Stimulated activated naive CD8-positive, alpha-beta T cell treated with anti-CD3 and anti-CD28 coated beads, Interleukin-15, amount 100 ng/mL, for 72 hours (primary cell): Measurements from ENCODE around the gene MND1.

ENCODE experiments used
- ATAC-seq: fragments of 150-1000 bp; cut with Tn5 transposase; 2 replicates; pipeline ENCODE4 v1.10.0; 2021; ENCODE audit warnings: mild to moderate bottlenecking, moderate library complexity
- DNase-seq, 2 donors: peaks; one replicate each; pipeline ENCODE4 v3.0.0; 2021 to 2022
- H3K27ac Mint-ChIP-seq, 2 donors: one replicate each; pipeline ENCODE4 v1.8.0; 2022; ENCODE audit warnings: mild to moderate bottlenecking in 2 of 2, mixed read lengths in 2 of 2, moderate library complexity in 2 of 2
- H3K27me3 Mint-ChIP-seq: one replicate; pipeline ENCODE4 v1.8.0; 2022; ENCODE audit warnings: mixed read lengths
- H3K4me1 Mint-ChIP-seq: one replicate; pipeline ENCODE4 v1.8.0; 2022; ENCODE audit warnings: mild to moderate bottlenecking, mixed read lengths
- H3K4me3 Mint-ChIP-seq, 2 donors: one replicate each; pipeline ENCODE4 v1.8.0; 2022; ENCODE audit warnings: mild to moderate bottlenecking in 2 of 2, mixed read lengths in 2 of 2, moderate library complexity in 1 of 2
- H3K9me3 Mint-ChIP-seq, 2 donors: one replicate each; pipeline ENCODE4 v1.8.0; 2022; ENCODE audit warnings: mixed read lengths in 2 of 2

Gene MND1

DNA sequence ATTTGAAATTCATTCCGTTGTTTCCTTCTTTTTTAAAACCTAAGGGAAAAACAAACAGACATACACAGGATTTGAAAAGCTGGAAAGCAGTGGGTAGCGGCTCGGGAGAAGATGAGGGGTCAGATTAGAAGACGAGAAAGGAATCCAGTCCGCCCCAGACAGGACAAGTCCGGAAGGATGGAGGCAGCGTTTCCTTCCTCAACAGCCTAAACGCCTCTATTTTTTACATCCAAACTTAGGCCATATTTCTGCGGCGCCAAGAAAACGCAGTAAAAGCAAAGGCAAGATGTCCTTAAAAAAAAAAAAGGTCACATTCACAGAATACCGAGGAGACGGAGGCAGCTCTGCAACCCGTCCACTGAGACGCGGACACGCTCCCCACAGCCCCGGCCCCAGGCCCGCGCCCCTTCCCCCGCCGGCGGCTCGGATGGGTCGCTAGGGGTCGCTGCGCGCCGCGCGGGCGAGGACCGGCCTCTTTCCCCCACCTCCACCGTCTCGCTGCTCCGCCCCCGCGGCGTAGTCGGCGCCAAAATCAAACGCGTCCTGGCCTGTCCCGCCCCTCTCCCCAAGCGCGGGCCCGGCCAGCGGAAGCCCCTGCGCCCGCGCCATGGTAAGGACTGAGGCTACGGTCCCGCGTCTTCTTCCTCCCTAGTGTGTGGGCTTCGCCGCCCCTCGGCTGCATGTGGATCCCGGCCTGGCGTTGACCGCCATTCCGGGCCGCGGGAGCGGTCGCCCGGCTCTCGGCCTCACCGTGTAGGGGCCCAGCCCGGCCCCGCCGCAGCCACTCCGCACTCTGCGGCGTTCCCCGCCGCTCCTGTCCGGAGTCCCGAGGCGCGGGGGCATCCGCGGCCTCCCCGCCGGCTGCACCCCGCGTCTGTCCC is at the start of gene MND1:
Gene MND1 (plus strand): TSS at position 558 of the 881 bp plus-strand sequence. CDS start 50 bp downstream, at position 608.
- Mint-ChIP-seq H3K27me3 (peaks cover 34% of the 10 kb centered on the region), H3K4me1 (peaks cover 40% of the 10 kb centered on the region), H3K9me3 (no peaks in the 10 kb centered on the region), H3K4me3 (peak within 1 kb of the TSS; percentile 91 to 93), H3K27ac (peak within 1 kb of the TSS; percentile 87 to 97)
- DNase-seq: peak; percentile 91 to 94
- peak; percentile 97 for ATAC-seq

GRCh38 chr4:153295131-153295755 is 49.2 kb upstream of the MND1 start:
- DNase-seq: no peak
- H3K4me1 Mint-ChIP-seq: peaks cover 6% of the 10 kb centered on the region
- no peak overlapping the region for H3K27ac Mint-ChIP-seq
- no peak for ATAC-seq
- peaks cover 10 to 16% of the 10 kb centered on the region in 2 donors for H3K9me3 Mint-ChIP-seq
- H3K27me3 Mint-ChIP-seq: no peaks in the 10 kb centered on the region
- H3K4me3 Mint-ChIP-seq: no peak overlapping the region

DNA sequence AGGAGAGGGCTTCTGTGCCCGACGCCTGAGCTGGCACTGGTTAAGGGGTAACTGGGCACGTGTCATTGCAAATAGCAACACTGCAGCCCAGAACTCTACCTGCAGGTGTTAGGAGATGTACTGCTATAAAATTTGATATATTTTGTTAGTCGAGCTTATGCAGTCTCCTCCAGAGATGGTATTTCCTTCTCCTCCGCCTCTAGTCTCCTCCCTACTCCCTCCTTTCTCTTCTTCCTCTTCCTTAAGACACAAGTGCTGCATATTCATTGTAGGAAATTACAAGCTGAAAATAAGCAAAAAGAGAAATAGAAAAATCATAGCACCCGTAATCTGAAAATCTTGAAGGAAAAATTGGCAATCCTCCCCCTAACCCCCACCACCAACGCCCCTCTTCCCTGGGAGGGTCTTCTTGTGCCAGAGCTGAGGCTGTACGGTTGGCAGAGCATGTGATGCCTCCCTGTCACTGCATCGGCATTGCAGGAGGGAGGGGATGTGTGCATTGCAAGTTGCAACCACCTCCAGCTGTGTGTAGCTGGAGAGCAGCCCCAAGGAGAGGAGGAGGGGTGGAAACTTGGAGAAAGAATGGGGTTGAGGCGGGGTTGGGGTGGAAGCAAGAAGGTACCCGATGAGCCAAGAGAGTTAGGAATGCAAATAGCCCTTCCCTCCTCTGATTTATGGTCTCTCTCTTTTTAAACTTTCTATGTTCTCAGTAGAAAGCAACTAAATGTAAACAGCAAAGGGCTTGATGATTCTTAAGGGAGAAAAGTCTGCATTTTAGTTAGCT is 48.3 kb upstream of the MND1 start:
- DNase-seq (no peak), ATAC-seq (no peak)
- no peak overlapping the region for H3K27ac Mint-ChIP-seq
- peaks cover 12 to 19% of the 10 kb centered on the region in 2 donors for H3K9me3 Mint-ChIP-seq
- no peak overlapping the region for H3K4me3 Mint-ChIP-seq
- peaks cover 6% of the 10 kb centered on the region for H3K4me1 Mint-ChIP-seq
- H3K27me3 Mint-ChIP-seq: no peaks in the 10 kb centered on the region

- Mint-ChIP-seq H3K9me3 (peaks cover 21% of the 10 kb centered on the region in 2 donors), H3K4me3 (no peak overlapping the region), H3K27ac (no peak overlapping the region), H3K4me1 (peaks cover 6% of the 10 kb centered on the region), H3K27me3 (peaks cover 5% of the 10 kb centered on the region)
- no peak for DNase-seq
- ATAC-seq: no peak
These were observed 47.4 kb upstream of the MND1 start for GRCh38 chr4:153297116-153297515.

DNA sequence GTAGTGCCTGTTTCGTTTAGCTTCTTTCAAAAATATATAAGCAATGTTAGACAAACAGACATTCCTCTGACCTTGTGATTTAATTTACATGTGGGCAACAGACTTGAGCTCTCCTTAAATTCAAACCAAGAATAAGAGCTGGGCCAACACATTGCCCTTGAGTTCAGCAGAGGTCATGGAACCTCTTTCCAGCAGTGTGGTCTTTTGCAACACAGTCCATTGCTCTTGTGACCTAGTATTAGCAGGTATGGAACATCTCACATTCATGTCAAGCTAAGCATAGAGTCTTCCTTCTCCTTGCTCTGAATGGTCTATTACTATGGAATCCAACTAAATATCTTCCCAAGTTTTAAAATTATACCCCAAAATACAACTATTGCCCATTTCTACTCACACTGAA is 33.7 kb upstream of the MND1 start:
- no peak for ATAC-seq
- Mint-ChIP-seq H3K27ac (no peak overlapping the region), H3K4me1 (no peaks in the 10 kb centered on the region), H3K4me3 (no peak overlapping the region), H3K27me3 (peaks cover 6% of the 10 kb centered on the region), H3K9me3 (peaks cover 0 to 6% of the 10 kb centered on the region in 2 donors)
- no peak for DNase-seq

GRCh38 chr4:153314915-153315314 is 29.6 kb upstream of the MND1 start:
- no peak for DNase-seq
- Mint-ChIP-seq H3K9me3 (no peaks in the 10 kb centered on the region), H3K27me3 (no peaks in the 10 kb centered on the region), H3K4me3 (no peak overlapping the region), H3K4me1 (no peaks in the 10 kb centered on the region), H3K27ac (no peak overlapping the region)
- ATAC-seq: no peak

DNA sequence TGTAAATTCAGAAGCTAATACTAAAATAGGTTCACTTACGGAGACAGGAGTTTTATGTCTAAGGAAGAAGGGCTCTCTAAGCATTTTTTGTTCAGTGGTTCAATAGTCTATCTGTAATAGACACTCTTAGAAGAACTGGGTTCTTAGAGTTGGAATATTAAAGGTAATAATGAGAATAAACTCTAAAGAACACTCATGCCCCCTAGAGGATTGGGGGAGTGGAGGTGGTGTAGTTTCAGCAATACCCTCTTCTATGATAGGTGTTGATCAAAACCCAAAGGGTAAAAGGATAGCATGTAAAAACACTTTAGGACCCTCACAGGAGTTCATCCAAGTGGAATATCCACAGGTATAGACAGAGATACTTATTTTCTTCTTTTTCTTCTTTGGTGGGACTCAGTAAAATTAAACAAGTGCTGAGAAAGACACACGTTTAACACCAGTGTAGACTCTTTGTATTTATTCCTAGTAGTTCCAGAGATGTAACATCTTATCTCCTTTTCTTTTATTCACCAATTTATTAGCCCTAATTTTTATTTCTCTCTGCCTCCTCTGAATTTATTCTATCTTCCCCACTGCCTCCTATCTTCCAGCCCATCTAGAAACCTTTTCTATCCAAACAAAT is 25.7 kb upstream of the MND1 start:
- Mint-ChIP-seq H3K27me3 (no peaks in the 10 kb centered on the region), H3K27ac (no peak overlapping the region), H3K9me3 (no peaks in the 10 kb centered on the region), H3K4me1 (no peaks in the 10 kb centered on the region), H3K4me3 (no peak overlapping the region)
- DNase-seq (peak in 1 of 2 donors; percentile 15), ATAC-seq (peak; percentile 67)

DNA sequence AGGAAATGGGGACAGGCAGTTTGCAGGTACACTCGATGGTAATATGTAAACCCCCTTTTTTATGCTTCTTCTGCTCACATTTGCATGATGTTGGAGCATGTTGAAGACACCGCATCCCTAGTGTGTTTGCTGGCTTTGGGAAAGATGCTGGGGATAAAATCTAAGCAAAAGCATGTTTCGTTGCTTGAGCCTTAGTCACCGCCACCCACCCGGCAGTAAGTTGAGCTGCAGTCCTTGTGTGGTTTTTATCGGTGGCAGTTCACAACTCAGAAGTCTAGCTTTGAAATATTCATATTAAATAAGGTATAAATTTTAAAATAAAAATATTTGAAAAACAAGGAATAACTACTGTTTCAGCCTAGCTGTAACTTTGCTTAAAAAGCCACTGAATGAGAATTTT is 21.7 kb upstream of the MND1 start:
- Mint-ChIP-seq H3K27me3 (no peaks in the 10 kb centered on the region), H3K27ac (no peak overlapping the region), H3K4me1 (no peaks in the 10 kb centered on the region), H3K4me3 (no peak overlapping the region), H3K9me3 (no peaks in the 10 kb centered on the region)
- no peak for ATAC-seq
- DNase-seq: no peak

GRCh38 chr4:153324046-153324445 is 20.4 kb upstream of the MND1 start:
- Mint-ChIP-seq H3K27ac (no peak overlapping the region), H3K27me3 (no peaks in the 10 kb centered on the region), H3K4me3 (no peak overlapping the region), H3K4me1 (no peaks in the 10 kb centered on the region), H3K9me3 (no peaks in the 10 kb centered on the region)
- no peak for DNase-seq
- ATAC-seq: no peak

DNA sequence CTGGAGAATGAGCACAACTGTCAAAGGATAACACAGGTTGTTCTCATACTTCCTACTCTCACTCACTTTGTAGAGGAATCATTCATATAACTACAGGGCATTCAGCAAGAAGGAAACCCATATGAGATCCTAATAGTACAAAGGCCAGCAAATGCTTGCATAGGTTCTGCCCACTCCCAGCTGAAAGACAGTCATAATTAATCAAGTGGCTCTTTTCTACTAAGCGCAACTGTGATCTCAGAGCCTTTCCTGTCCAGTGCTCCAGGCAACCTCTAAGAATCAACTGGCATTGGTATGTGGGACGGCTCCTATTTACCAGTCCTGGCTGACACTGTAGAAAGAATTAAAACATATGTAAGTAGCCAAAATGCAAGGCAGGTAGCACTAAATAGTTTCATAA is 18.9 kb upstream of the MND1 start:
- Mint-ChIP-seq H3K4me1 (no peaks in the 10 kb centered on the region), H3K4me3 (no peak overlapping the region), H3K9me3 (no peaks in the 10 kb centered on the region), H3K27ac (no peak overlapping the region), H3K27me3 (no peaks in the 10 kb centered on the region)
- ATAC-seq (no peak), DNase-seq (no peak)

DNA sequence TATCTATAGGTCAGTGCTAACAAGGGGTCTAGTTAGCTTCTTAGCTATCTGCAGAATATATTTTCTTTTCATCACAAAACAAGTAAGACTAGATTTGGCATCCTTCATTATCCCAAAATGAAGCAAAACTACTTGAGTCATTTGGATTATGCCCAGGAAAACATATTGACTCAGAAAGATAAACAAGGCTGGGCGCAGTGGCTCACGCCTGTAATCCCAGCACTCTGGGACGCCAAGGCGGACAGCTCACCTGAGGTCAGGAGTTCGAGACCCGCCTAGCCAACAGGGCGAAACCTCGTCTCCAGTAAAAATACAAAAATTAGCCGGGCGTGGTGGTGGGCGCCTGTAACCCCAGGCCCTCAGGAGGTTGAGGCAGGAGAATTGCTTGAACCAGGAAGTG is 18.0 kb upstream of the MND1 start:
- no peaks in the 10 kb centered on the region for H3K4me1 Mint-ChIP-seq
- H3K9me3 Mint-ChIP-seq: no peaks in the 10 kb centered on the region
- no peak for ATAC-seq
- DNase-seq: no peak
- H3K27me3 Mint-ChIP-seq: no peaks in the 10 kb centered on the region
- no peak overlapping the region for H3K4me3 Mint-ChIP-seq
- H3K27ac Mint-ChIP-seq: peak overlapping the region in 1 of 2 donors; percentile 78

- no peaks in the 10 kb centered on the region for H3K9me3 Mint-ChIP-seq
- H3K4me1 Mint-ChIP-seq: no peaks in the 10 kb centered on the region
- no peak for ATAC-seq
- H3K4me3 Mint-ChIP-seq: no peak overlapping the region
- no peaks in the 10 kb centered on the region for H3K27me3 Mint-ChIP-seq
- no peak overlapping the region for H3K27ac Mint-ChIP-seq
- DNase-seq: no peak
These were observed 17.2 kb upstream of the MND1 start for GRCh38 chr4:153327247-153327646.

DNA sequence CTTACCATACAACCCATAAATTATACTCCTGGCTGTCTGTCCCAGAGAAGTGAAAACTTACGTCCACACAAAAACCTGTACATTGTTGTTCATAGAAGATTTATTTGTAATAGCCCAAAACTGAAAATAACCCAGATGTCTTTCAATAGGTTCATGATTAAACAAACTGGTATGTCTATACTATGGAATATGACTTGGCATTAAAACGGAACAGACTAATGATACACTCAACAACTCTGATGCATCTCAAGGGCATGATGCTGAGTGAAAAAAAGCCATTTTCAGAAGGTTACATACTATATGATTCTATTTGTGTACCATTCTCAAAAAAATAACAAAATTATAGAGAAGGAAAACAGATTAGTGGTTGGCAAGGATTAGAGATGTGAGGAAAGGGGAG is 11.6 kb upstream of the MND1 start:
- Mint-ChIP-seq H3K27ac (no peak overlapping the region), H3K4me1 (peaks cover 6% of the 10 kb centered on the region), H3K4me3 (no peak overlapping the region), H3K27me3 (no peaks in the 10 kb centered on the region), H3K9me3 (no peaks in the 10 kb centered on the region)
- no peak for ATAC-seq
- DNase-seq: no peak

DNA sequence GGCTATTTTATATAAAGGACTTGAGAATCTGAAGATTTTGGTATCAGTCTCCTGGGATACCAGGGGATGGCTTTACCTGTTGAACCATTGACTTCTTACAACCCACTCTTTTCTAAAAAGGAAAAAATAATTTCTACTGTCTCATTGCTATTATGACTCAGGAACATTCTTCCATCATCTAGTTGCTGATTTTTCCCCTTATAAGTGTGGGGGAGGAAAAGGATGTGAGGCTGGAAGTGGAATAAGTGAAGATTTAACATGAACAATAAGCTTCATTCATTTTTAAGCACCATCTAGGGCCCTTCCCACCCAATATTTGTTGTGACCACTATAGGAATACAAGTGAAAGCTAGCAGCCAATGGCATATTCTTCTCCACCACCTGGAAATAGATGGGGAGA is 10.6 kb upstream of the MND1 start:
- no peaks in the 10 kb centered on the region for H3K27me3 Mint-ChIP-seq
- no peak for ATAC-seq
- H3K4me3 Mint-ChIP-seq: no peak overlapping the region
- H3K9me3 Mint-ChIP-seq: no peaks in the 10 kb centered on the region
- DNase-seq: no peak
- H3K4me1 Mint-ChIP-seq: peaks cover 6% of the 10 kb centered on the region
- no peak overlapping the region for H3K27ac Mint-ChIP-seq

DNA sequence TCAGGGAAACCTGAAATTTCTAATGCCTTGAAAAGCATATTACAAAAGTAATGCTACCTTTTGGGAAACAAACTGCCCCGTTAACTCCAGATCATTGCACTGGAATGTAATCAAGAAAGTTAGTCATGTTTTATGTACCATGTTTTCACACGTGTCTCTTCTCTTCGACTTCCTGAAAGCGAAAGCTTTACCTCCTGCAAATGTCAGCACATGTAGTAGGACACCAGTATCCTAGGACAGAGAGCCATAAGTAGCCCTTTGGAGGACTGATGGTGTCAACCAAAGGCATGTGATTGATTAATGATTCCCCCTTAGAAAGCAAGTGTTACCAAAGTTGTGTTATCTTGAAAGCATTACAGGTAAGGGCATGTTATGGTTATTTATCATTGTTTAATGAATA is 8.8 kb upstream of the MND1 start:
- ATAC-seq (no peak), DNase-seq (no peak)
- no peak overlapping the region for H3K27ac Mint-ChIP-seq
- peaks cover 6% of the 10 kb centered on the region for H3K4me1 Mint-ChIP-seq
- H3K27me3 Mint-ChIP-seq: peaks cover 9% of the 10 kb centered on the region
- H3K4me3 Mint-ChIP-seq: no peak overlapping the region
- no peaks in the 10 kb centered on the region for H3K9me3 Mint-ChIP-seq
